ENCODE measurements around the gene HOXC13. TPM values are rescaled to one million over a fixed set of nuclear protein-coding genes. Genes with fewer than 3 reads are reported as not detected.

Gene HOXC13
- total and polyA plus RNA-seq, 8 donors = not detected

GRCh38 chr12:53952871-53953734 lies 14.5 kb downstream of the HOXC13 start:
- no peaks in the 10 kb centered on the region for H3K36me3 ChIP-seq
- DNase-seq (peak in 1 of 4 donors; percentile 67), ATAC-seq (no peak)
- H3K27me3 ChIP-seq = peaks cover 100% of the 10 kb centered on the region in 2 donors
- intact Hi-C loops (cut with DNase I) = no loop called here
- H3K27ac ChIP-seq = no peak overlapping the region
- TF ChIP-seq, protein P1, sequence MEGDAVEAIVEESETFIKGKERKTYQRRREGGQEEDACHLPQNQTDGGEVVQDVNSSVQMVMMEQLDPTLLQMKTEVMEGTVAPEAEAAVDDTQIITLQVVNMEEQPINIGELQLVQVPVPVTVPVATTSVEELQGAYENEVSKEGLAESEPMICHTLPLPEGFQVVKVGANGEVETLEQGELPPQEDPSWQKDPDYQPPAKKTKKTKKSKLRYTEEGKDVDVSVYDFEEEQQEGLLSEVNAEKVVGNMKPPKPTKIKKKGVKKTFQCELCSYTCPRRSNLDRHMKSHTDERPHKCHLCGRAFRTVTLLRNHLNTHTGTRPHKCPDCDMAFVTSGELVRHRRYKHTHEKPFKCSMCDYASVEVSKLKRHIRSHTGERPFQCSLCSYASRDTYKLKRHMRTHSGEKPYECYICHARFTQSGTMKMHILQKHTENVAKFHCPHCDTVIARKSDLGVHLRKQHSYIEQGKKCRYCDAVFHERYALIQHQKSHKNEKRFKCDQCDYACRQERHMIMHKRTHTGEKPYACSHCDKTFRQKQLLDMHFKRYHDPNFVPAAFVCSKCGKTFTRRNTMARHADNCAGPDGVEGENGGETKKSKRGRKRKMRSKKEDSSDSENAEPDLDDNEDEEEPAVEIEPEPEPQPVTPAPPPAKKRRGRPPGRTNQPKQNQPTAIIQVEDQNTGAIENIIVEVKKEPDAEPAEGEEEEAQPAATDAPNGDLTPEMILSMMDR (IDR thresholded peaks at IDR 0.05) = no peak
- H3K4me1 ChIP-seq = peaks cover 0 to 7% of the 10 kb centered on the region in 2 donors
- no peaks in the 10 kb centered on the region for H3K9me3 ChIP-seq
- no peak overlapping the region for H3K4me3 ChIP-seq

DNA sequence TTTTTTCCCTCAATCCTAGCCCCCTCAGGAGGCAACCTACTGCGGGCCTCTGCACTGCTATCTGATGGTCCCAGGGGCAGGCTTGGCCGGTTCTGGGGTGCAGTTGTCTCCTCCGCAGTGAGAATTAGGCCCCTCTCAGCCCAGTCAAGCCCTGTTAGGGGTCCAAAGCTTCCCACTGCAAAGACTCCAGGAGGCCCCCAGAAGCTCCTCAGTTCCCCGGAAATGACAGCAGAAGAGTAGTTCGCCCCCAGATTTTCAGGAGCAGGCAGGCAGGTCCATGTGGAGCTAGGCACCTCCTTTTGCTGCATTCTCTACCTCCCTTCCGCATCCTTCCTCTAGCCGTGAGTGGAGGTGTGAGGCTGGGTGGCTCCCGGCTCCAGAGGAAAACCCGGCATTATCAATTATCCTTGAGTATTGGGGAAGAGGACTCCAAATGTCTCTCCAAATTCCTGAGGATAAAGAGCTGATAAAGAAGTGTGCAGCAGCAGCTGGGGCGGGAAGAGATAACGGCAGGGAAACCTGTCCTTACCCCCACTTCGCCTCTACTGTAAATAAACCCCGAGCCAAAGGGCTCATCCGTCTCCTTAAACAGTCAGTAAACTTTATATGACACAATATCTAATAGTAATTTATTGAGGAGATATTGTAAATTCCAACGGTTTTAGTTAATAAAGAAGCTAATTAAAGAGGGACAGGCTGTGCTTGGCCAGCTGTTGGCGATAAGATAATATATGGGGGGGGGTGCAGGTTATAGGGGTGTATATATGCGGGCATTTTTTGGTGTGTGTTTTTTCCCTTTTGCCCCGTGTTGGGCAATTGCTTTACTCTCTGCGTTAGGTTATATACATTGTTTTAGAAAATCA lies 15.4 kb downstream of the HOXC13 start:
- H3K27ac ChIP-seq = no peak overlapping the region
- intact Hi-C loops (cut with DNase I) = no loop called here
- H3K36me3 ChIP-seq = no peaks in the 10 kb centered on the region
- peaks cover 100% of the 10 kb centered on the region in 2 donors for H3K27me3 ChIP-seq
- H3K4me1 ChIP-seq = peaks cover 0 to 7% of the 10 kb centered on the region in 2 donors
- ATAC-seq = no peak
- TF ChIP-seq, protein P1 (IDR thresholded peaks at IDR 0.05) = no peak
- DNase-seq = no peak
- H3K4me3 ChIP-seq = no peak overlapping the region
- no peaks in the 10 kb centered on the region for H3K9me3 ChIP-seq

- H3K4me1 ChIP-seq = peaks cover 0 to 7% of the 10 kb centered on the region in 2 donors
- TF ChIP-seq, protein P1 (IDR thresholded peaks at IDR 0.05) = no peak
- H3K27ac ChIP-seq = no peak within 1 kb of the TSS
- no peak within 1 kb of the TSS for H3K4me3 ChIP-seq
- DNase-seq (no peak), ATAC-seq (no peak)
- H3K27me3 ChIP-seq = peaks cover 100% of the 10 kb centered on the region in 2 donors
- no peaks in the 10 kb centered on the region for H3K9me3 ChIP-seq
- intact Hi-C loops (cut with DNase I) = no loop called here
- H3K36me3 ChIP-seq = no peaks in the 10 kb centered on the region
Measured at GRCh38 chr12:53954694-53955035, 16.0 kb downstream of the HOXC13 start, which contains the start of gene HOXC12. TSS of gene HOXC12 (plus strand) at chr12:53954903. CDS start at chr12:53954930, 27 bp downstream.

GRCh38 chr12:53955036-53955775 lies 16.6 kb downstream of the HOXC13 start:
- ATAC-seq (no peak), DNase-seq (peak in 1 of 4 donors; percentile 61)
- no peaks in the 10 kb centered on the region for H3K36me3 ChIP-seq
- H3K9me3 ChIP-seq = no peaks in the 10 kb centered on the region
- H3K4me1 ChIP-seq = peaks cover 0 to 7% of the 10 kb centered on the region in 2 donors
- TF ChIP-seq, protein P1 (IDR thresholded peaks at IDR 0.05) = no peak
- no peak overlapping the region for H3K4me3 ChIP-seq
- peaks cover 100% of the 10 kb centered on the region in 2 donors for H3K27me3 ChIP-seq
- intact Hi-C loops (cut with DNase I) = no loop called here
- H3K27ac ChIP-seq = no peak overlapping the region

Measured in left lung (tissue), 10 donors.